Inflammatory macrophage (primary cell): ENCODE measurements around the gene EHD4.

Experiments used
- DNase-seq, 2 donors: peaks; one replicate each; pipeline ENCODE4 v3.0.0-alpha.2; 2020 to 2022

EHD4 gene

GRCh38 chr15:41877631-41878354 lies 94.6 kb downstream of the EHD4 start:
- no peak for DNase-seq

- no peak for DNase-seq
Observed at GRCh38 chr15:41876689-41877088, 95.7 kb downstream of the EHD4 start.

- DNase-seq = no peak
Observed at GRCh38 chr15:41876007-41876406, 96.3 kb downstream of the EHD4 start.

DNA sequence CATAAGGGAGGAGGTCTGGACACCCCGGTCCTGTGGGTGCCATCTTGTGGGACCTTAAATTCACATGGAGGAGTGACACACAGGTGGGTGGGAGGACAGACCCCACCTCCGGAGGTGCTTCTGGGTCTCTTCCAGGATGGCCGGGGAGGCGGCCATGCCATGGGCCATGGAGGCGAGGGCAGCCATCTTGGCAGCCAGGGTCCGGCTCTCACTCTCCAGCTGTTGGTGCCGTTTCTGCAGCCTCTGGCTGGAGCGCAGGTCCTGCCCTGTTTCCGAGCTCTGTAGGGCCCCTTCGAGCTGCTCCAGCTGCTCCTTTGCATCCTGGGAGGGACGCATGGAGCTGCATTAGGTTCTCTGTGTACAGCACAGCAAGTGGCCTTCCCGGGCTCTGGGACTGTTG lies 97.6 kb downstream of the EHD4 start:
- DNase-seq = no peak

GRCh38 chr15:41873711-41874110 lies 98.6 kb downstream of the EHD4 start:
- no peak for DNase-seq

DNA sequence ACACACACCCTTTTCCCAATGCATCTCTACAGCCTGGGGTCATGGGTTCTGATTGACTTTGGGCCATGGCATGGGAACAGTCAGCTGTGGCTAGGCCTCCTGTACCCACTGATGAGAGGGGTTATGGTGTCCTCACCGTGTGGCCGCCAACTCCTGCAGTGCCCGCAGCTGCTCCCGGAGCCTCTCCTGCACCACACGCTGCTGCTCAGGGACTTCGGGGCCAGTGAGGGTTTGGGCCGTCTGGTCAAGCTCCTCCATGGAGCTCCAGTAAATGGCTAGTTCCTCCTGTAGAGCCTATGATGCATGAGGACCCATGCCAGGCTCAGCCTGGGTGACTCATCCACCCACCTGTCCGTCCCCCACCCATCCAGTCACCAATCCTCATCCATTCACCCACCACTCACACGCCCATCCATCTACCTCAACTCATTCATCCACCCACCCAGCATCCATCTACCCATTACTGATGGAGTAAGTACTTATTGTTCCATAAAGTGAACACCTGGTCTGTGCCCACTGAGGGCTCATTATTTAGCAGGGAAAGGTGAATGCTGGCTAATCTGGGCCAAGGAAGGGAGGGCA lies 100.1 kb downstream of the EHD4 start:
- no peak for DNase-seq

DNA sequence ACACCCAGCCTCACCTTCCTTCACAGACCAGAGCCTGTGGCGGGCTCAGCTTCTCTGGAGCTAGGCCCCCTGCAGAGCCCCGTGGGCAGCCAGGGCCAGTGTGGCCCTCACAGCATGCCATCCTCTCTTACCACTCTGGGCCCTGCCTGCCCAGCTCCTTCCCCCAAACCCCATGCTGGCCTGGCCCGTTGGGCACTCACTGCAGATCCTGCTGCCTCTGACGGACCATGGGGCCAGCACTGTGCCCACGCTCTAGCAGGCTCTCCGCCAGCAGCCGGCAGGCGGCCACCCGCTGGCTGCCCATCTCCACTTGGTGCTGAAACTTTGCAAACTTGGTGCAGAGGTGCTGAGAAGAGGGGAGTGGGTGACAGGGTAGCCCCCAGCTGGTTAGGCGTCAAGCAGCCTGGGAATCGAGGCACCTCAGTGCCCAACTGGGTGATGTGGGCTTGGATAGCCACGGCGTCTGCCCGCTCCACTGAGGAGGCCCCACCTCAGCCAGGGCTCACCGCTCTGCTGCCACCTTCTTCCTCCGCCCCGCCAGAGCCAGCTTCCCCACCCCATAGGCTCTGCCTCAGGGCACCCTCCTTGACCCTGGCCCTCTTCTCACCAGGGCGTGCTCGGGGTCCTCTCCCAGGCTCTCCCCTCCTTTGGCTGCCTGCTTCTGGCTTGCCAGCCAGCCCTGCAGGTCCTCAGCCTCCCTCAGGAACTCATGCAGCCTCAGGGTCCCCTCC lies 101.0 kb downstream of the EHD4 start:
- no peak for DNase-seq

DNA sequence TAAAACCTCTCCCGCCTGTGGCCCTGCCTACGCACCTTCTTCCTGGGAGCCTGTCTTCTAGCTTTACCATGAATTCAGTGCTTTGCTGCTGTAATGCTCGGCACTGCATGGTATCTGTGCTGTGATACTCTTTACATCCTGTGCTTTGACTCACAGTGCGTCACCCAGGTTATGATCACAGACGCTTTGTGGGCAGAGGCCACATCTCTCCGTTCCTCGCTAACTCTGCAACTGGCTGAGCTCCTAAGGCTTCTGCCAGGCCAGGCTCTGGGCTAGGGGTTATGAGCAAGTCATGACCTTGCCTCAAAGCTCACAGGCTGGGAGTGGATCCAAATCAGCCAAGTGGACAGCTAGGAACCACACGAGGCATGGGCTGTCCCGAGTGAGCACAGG lies 101.7 kb downstream of the EHD4 start:
- no peak for DNase-seq

GRCh38 chr15:41869770-41870688 lies 102.3 kb downstream of the EHD4 start:
- no peak for DNase-seq

- no peak for DNase-seq
Observed at GRCh38 chr15:41868321-41868720, 104.0 kb downstream of the EHD4 start.

DNA sequence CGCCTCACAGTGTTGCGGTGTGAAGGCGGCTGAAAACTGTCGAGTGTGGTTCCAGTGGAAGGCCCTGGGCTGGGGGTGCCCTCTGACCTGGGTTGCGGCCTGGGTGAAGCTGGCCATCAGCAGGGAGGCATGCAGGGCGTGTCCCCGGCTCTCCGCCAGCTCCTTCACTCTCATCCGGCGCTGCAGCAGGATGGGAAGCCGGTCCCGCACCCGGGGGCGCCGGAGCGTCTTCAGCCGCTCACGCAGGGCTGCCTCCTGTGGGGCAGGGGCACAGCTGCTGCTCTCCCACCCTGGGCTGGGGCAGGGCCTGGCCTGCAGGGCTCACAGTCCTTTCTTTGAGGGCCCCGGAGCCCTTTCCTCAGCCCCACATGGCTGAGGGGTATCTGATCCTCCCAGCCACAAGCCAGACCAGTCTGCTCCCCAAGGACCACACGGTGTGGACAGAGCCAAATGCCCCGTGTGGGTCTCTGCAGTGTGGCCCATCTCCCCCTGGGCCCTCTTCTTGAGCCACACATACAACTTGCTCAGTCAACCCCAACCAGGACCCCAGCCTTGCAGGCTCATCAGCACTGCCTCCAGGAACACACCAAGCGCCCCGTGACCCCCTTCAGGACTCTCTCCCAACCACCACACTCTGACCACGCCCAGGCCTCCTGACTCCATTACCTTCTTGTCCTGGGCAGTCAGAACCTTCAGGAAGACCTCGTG lies 105.3 kb downstream of the EHD4 start:
- DNase-seq = no peak

DNA sequence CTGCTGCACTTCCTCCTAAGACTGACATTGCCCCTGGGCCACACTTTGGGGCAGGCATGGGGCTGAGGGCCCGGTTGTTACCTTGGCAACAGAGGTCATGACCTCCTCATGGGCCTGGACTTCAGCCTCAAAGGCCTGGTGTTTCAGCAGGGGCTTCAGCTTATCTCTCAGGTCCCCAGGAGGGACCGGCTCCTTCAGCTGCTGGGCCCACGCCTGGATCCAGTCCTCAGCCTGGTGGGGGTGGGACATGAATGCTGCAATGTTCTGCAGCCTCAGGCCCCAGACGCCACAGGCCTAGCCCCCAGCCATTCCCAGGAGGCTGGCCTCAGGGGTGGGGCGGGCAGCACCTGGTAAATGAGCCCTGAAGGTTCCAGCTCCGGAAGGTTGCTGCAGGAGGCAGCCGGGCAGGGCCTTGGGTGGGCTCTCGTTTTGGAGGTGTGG lies 106.1 kb downstream of the EHD4 start:
- no peak for DNase-seq

GRCh38 chr15:41865490-41866055 lies 106.8 kb downstream of the EHD4 start:
- no peak for DNase-seq

DNA sequence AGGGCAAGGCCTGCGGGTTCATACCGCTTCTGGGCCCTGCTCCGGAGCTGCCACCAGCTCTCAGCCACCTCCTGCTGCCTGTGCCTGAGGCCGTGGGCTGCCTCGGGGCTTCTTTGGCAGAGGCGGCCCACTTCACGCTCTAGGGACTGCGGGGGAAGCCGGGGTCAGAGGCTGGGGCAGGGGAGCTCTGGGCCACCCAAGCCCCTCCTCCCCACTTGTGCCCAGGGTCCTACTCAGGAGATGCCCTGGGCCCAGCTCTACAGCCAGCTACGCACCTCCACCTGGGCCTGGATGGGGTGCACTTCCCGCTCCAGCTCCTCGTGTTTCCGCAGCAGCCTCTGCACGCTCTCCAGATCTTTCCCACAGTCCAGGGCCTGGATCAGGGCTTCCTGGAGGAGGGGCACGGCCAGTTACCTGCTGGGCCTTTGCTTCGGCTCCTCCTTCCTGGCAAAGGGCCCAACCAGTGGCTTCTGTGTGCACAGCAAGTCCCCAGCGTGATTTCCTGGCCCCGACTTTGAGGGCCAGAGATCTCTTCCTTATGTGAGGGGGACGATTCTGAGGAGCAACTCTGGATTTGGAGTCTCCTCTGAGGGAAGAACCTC lies 109.7 kb downstream of the EHD4 start:
- DNase-seq = no peak

DNA sequence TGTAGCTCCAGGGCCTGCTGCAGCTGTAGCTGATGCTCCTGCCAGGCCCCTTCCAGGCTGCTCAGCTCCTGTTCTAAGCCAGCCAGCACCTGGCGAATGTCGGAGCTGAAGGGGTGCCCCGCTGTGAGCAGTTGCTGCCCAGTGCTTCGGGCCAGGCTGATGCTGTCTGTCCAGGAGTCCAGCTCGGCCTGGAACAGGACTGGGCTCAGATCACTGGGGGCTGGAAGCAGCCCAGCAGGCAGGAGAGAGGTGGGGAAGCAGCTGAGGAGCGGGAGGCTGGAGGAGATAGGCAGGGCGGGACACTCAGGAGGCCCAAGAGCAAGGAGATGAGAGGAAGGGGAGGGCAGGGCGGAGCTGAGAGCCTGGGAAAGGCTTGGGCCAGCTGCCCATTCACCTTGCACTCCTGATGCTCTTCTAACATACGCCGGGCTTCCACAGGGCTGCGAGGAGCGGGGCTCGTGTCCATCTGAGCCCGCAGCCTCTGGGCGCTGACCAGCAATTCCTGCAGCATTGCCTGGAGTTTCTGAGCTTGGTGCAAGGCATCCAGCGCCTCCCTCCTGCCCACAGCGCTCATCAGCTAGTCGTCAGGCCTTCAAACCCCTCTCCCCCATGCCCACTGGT lies 110.5 kb downstream of the EHD4 start:
- DNase-seq = no peak

- peak; percentile 53 to 68 for DNase-seq
Observed at GRCh38 chr15:41860049-41860828, 112.1 kb downstream of the EHD4 start.

GRCh38 chr15:41858756-41859155 lies 113.6 kb downstream of the EHD4 start:
- no peak for DNase-seq

- no peak for DNase-seq
Observed at GRCh38 chr15:41857316-41857715, 115.0 kb downstream of the EHD4 start.

GRCh38 chr15:41856716-41857115 lies 115.6 kb downstream of the EHD4 start:
- no peak for DNase-seq

DNA sequence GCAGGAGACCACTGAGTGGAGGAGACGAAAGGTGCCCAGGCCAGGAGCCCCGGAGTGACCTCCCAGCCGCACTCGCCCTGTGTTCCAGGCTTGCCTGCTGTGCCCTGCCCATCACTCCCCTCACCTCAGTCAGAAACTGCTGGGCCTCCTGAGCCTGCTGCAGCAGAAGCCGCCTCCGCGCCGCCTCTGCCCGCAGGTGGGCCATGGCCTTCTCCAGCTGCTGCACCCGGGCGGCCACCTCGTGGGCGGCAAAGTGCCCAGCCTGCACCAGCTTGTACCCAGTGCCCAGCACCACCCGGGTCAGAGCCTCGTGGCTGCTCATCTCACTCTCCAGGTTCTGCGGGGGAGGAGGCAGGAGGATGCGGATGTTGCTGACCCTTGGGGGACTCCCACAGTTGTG lies 116.1 kb downstream of the EHD4 start:
- no peak for DNase-seq
